HG02973 (cell line): Measurements from ENCODE around the gene ZNF28.
"Not testable (repeated sequence)": the region's sequence is repeated elsewhere in the genome, so short reads cannot be mapped to it uniquely, and the experiment has no call there.

ENCODE experiments used
- ATAC-seq: cut with Tn5 transposase; IDR thresholded peaks from one replicate; pipeline ENCODE4 v1.9.1; 2021; ENCODE audit warnings: moderate library complexity; ENCODE audit not compliant: unreplicated experiment

The ZNF28 gene

DNA sequence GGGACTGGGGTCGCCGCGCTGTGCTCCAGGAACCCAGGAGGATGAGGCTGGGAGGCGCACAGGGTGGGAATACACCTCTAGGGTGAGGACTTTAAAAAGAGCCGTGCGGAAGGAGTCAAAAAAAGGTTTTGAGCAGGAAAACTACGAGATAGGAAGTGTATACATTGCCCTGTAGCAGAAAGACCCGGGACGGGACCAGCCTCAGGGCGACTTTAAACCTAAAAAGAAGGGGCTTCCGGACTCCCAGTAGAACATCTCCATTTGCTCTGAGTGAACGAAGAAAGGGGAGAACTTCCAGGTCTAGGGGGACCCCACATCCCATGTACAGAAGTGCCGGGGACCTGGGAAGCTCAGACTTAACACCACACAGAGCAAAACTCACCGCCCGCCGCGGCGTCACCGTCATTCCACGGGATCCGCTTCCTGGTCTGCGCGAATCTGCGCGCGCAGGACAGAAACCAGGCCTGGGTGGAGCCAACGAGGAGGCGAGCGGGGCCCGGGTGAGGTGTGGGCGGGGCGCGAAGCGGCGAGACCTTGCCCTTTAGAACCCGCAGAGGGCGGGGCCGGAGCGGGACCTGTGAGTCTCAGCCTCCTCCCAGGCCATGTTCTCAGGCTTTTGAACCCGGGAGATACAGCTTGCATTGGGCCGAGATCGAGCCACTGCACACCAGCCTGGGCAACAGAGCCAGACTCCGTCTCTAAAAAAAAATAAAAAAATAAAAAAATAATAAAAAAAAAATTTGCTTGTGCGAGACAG is at the start of gene ZNF28:
TSS of gene ZNF28 (minus strand) at position 430 of the 757 bp plus-strand sequence. CDS start 3,675 bp downstream, outside the sequence.
- peak; percentile 98 for ATAC-seq

DNA sequence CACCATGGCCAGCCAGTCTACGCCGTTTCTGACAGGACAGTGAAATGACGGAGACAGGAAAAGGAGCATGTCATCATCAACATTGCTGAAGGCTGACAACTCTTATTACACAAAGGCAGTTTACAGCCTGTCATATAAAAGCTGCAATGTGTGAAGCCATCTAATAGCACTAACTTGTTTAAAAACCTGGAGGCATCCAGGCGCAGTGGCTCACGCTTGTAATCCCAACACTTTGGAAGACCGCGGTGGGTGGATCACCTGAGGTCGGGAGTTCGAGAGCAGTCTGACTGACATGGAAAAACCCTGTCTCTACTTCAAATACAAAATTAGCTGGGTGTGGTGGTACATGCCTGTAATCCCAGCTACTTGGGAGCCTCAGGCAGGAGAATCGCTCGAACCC is 46.6 kb upstream of the ZNF28 start:
- not testable (repeated sequence) for ATAC-seq

DNA sequence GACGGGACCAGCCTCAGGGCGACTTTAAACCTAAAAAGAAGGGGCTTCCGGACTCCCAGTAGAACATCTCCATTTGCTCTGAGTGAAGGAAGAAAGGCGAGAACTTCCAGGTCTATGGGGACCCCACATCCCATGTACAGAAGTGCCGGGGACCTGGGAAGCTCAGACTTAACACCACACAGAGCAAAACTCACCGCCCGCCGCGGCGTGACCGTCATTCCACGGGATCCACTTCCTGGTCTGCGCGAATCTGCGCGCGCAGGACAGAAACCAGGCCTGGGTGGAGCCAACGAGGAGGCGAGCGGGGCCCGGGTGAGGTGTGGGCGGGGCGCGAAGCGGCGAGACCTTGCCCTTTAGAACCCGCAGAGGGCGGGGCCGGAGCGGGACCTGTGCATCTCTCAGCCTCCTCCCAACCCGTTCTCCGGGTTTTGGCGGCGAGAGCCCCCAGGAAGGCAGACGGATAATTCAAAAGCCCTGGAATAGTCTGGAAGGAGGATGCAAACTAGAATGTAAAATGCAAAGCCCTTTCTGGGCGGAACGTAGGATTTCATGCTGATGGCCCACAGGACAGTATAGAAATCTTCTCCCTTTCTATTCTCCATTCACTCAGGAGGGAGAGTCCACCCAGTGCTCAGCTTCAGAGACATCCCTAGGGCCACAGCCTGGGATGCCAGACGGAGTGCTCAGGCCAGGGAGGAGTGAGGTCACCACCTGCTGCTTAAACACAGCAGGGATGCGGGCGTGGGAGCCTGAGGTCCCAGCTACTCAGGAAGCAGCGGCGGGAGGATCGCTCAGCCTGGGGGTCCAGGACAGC is 36.2 kb upstream of the ZNF28 start, which contains the start of gene ZNF468:
TSS of gene ZNF468 (minus strand) at position 242 of the 814 bp plus-strand sequence. CDS start 3,347 bp downstream, outside the sequence.
- peak; percentile 95 for ATAC-seq

DNA sequence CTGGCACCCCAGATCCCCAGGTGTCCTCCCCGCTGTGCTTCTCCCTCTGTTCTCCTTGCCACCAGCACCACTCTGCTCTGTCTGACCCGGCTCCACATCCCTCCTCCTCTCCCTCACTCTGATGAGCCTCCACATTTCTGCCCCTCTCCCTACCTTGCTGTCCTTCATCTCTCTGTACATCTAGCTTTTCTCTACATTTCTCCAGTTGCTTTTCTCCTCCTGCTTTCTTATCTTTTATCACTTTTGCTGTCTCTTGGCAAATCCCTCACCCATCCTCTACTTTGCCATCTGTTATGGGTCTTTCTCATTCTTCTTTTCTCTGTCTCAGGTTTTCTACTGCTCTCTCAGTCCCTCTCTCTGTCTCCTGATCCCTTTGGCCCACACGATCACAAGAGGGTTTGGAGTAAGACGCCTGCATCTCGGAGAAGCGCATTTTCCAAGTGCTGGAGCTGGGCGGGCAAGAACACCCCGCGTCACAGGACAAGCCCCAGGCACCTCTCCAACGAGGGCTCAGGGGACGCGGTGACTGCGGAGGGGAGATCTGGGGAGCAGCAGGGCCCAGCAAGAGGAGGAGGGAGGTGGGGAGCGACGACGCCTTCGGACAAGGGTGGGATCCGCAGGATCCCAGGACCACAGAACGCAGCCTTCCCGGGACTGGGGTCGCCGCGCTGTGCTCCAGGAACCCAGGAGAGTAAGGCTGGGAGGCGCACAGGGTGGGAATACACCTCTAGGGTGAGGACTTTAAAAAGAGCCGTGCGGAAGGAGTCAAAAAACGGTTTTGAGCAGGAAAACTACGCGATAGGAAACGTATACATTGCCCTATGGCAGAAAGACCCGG is 35.3 kb upstream of the ZNF28 start:
- ATAC-seq, result peak; percentile 13

DNA sequence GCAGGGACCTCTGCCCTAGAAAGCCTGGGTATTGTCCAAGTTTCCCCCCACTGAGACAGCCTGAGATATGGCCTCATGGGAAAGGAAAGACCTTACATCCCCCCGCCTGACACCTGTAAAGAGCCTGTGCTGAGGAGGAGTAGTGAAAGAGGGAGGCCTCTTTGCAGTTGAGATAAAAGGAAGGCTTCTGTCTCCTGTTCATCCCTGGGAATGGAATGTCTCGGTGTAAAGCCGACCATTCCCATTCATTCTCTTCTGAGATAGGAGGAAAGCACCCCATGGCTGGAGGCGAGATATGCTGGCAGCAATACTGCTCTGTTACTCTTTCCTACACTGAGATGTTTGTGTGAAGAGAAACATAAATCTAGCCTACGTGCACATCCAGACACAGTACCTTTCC is 25.9 kb upstream of the ZNF28 start:
- not testable (repeated sequence) for ATAC-seq

DNA sequence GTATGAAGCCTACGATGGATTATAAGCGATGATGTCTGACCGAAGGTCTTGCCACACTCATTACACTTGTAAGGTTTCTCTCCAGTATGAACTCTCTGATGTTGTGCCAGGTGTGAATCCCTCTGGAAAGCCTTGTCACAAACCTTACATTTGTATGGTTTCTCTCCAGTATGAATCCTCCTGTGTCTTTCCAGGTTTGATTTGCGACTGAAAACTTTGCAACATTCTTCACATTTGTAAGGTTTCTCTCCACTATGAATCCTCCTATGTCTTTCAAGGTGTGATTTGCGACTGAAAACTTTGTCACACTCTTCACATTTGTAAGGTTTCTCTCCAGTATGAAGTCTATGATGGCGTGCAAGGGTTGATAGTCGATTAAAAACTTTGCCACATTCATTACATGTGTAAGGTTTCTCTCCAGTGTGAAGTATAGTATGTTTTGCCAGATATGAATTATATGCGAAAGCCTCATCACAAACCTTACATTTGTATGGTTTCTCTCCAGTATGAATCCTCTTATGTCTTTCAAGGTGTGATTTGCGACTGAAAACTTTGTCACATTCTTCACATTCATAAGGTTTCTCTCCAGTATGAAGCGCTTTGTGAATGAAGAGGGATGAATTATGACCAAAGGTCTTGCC is 19.5 kb upstream of the ZNF28 start:
- ATAC-seq, result not testable (repeated sequence)

DNA sequence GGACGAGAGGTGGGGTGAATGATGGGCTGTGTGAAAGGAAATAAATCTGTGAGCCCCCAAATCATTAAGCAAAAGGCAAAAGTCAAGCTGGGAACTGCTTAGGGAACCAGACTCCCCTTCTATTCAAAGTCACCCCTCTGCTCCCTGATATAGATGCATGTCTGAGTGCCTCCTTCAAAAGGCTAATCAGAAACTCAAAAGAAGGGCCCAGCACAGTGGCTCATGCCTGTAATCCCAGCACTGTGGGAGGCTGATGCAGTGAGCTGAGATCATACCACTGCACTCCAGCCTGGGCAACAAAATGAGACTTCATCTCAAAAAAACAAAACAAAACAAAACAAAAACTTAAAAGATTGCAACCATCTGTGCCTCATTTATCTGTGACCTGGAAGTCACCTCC is 12.9 kb upstream of the ZNF28 start:
- ATAC-seq, result not testable (repeated sequence)

DNA sequence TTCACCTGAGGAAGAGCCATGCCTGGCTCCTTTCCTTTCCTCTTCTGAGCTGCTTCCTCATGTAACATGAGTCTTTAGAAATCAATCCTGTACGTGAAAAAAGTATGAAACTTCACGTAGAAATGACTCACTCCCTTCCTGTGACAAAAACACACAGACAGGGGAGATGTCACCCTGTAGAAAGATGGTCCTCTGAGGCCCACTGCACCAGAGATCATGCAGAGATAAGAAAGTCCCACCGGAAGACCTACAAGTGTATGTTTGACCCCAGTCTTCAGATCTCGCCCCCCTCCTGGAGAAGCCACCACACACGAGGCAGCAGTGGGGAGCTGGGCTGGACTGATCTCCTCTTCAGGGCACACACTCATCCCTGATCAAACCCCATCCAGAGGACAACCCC is 12.1 kb upstream of the ZNF28 start:
- not testable (repeated sequence) for ATAC-seq

DNA sequence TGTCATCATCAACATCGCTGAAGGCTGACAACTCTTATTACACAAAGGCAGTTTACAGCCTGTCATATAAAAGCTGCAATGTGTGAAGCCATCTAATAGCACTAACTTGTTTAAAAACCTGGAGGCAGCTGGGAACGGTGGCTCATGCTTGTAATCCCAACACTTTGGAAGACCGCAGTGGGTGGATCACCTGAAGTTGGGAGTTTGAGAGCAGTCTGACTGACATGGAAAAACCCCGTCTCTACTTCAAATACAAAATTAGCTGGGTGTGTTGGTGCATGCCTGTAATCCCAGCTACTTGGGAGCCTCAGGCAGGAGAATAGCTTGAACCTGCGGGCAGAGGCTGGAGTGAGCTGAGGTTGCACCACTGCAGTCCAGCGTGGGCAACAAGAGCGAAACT is 8.4 kb upstream of the ZNF28 start:
- not testable (repeated sequence) for ATAC-seq

DNA sequence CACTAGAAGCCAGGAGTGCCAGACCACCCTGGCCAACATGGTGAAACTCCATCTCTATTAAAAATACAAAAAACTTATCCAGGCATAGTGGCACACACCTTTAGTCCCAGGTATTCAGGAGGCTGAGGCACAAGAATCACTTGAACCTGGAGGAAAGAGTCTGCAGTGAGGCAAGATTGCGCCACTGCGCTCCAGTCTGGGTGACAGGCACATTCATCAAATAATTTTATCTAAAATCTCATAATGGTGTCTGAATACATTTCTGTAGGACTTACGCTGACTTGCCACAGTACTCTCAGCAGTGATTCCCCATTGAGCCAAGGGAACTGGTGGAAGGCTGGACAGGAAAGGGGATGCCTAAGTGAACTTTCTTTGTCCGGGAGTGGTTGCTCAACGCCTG is 4.3 kb upstream of the ZNF28 start:
- no peak for ATAC-seq

DNA sequence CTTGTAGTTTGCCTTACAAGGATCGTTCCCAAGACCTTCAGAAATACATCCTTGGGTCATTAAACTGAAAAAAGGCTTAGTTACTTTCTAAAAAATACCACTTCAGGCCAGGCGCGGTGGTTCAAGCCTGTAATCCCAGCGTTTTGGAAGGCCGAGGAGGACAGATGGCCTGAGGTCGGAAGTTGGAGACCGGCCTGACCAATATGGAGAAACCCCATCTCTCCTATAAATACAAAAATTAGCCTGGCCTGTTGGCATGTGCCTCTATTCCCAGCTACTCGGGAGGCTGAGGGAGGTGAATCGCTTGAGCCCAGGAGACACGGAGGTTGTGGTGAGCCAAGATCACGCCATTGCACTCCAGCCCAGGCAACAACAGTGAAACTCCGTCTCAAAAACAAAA is 2.2 kb upstream of the ZNF28 start:
- no peak for ATAC-seq

DNA sequence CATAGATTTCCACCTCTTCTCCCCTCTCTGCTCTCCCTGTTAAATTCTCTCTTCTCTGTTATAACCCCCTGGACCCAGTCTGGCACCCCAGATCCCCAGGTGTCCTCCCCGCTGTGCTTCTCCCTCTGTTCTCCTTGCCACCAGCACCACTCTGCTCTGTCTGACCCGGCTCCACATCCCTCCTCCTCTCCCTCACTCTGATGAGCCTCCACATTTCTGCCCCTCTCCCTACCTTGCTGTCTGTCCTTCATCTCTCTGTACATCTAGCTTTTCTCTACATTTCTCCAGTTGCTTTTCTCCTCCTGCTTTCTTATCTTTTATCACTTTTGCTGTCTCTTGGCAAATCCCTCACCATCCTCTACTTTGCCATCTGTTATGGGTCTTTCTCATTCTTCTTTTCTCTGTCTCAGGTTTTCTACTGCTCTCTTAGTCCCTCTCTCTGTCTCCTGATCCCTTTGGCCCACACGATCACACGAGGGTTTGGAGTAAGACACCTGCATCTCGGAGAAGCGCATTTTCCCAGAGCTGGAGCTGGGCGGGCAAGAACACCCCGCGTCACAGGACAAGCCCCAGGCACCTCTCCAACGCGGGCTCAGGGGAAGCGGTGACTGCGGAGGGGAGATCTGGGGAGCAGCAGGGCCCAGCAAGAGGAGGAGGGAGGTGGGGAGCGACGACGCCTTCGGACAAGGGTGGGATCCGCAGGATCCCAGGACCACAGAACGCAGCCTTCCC is 795 bp downstream of the ZNF28 start:
- peak; percentile 28 for ATAC-seq

DNA sequence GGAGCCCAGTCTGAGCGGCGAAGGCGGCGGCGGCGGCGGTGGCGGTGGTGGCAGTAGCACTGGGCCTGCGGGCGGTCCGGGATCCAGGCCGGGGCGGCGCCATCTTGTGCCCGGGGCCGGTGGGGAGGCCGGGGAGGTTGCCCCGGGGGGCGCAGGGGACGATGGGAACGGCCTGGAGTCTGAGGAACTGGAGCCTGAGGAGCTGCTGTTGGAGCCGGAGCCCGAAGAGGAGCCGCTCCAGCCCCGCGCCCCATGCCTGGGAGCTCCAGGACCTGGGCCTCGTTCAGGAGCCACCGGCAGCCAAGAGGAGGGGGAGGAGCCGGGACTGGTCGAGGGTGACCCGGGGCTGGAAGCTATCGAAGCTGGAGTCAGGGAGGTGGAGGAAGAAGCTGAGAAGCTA is 11.6 kb downstream of the ZNF28 start:
- ATAC-seq, result no peak

DNA sequence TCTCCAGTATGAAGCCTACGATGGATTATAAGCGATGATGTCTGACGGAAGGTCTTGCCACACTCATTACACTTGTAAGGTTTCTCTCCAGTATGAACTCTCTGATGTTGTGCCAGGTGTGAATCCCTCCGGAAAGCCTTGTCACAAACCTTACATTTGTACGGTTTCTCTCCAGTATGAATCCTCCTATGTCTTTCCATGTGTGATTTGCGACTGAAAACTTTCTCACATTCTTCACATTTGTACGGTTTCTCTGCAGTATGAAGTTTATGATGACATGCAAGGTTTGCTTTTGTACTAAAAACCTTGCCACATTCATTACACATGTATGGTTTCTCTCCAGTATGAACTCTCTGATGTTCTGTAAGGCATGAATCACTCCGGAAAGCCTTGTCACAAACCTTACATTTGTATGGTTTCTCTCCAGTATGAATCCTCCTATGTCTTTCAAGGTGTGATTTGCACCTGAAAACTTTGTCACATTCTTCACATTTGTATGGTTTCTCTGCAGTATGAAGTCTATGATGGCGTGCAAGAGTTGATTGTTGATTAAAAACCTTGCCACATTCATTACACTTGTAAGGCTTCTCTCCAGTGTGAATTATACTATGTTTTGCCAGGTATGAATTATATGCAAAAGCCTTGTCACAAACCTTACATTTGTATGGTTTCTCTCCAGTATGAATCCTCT is 21.3 kb downstream of the ZNF28 start:
- not testable (repeated sequence) for ATAC-seq

DNA sequence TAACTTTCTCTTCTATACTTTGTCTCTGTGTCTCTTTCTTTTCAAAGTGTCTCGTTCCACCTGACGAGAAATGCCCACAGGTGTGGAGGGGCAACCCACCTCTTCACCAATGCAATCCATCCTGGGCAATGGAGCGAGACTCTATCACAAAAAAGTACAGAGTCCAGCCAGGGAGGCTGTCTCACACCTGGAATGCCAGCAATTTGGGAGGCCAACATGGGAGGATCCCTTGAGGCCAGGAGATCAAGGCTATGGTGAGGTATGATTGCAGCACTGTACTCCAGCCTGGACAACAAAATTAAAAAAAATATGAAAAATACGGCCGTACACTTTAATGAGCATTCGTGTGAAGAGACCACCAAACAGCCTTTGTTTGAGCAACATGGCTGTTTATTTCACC is 32.0 kb downstream of the ZNF28 start:
- ATAC-seq, result no peak

DNA sequence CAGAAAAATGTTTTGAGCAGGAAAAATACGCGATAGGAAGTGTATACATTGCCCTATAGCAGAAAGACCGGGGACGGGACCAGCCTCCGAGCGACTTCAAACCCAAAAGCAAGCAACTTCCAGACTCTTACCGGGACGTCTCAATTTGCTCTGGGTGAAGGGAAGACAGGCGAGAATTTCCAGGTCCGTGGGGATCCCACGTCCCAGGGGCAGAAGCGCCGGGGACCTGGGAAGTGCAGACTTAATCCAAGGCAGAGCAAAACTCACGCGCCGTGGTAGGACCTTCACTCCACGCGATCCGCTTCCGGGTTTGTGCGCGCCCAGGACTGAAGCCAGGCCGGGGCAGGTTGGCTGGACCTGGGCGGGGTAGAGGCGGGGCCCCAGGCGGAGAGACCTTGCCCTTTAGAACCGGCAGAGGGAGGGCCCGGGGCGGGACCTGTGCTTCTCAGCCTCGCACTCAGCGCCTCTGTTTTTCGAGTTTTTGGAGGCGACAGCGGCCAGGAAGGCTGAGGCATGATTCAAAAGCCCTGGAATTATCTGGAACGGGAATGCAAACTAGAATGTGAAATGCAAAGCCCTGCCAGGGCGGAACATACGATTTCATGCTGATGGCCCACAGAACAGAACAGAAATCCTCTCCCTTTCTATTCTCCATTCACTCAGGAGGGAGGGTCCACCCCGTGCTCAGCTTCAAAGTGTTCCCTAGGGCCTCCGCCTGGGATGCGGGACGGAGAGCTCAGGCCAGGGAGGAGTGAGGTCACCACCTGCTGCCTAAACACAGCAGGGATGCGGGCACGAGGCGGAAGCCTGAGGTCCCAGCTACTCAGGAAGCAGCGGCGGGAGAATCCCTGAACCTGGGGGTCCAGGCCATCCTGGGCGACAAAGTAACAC is 34.7 kb downstream of the ZNF28 start, which contains the start of gene ZNF600:
TSS of gene ZNF600 (minus strand) at position 328 of the 891 bp plus-strand sequence. CDS start 7,903 bp downstream, outside the sequence.
- ATAC-seq, result peak; percentile 92

DNA sequence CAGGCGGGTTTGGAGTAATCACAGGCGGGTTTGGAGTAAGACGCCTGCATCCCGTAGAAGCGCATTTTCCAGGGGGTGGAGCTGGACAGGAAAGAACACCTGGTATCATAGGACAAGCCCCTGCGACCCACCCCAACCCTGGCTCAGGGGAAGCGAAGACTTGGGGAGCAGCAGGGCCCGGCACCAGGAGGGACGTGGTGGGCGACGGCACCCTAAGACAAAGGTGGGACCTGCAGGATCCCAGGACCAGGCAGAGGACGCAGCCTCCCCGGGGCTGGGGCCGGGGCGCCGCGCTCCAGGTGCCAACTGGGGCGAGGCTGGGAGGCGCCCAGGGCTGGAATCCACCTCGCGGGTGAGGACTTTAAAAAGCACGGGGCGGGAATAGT is 35.4 kb downstream of the ZNF28 start:
- peak; percentile 19 for ATAC-seq

DNA sequence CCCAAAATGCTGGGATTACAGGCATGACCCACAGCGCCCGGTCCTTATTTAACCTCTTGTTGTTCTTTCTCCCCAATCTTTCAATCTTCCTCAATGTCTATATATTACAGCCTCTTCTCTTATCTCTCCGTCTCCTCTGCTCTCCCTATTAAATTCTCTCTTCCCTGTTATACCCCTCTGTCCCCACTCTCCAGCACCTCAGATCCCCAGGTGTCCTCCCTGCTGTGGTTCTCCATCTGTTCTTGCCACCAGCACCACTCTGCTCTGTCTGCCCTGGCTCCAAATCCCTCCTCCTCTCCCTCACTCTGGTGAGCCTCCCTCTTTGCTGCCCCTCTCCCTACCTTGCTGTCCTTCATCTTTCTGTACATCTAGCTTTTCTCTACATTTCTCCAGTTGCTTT is 35.9 kb downstream of the ZNF28 start:
- ATAC-seq, result no peak
